ENCODE data around the gene VAMP8.

- TF ChIP-seq, protein P1, sequence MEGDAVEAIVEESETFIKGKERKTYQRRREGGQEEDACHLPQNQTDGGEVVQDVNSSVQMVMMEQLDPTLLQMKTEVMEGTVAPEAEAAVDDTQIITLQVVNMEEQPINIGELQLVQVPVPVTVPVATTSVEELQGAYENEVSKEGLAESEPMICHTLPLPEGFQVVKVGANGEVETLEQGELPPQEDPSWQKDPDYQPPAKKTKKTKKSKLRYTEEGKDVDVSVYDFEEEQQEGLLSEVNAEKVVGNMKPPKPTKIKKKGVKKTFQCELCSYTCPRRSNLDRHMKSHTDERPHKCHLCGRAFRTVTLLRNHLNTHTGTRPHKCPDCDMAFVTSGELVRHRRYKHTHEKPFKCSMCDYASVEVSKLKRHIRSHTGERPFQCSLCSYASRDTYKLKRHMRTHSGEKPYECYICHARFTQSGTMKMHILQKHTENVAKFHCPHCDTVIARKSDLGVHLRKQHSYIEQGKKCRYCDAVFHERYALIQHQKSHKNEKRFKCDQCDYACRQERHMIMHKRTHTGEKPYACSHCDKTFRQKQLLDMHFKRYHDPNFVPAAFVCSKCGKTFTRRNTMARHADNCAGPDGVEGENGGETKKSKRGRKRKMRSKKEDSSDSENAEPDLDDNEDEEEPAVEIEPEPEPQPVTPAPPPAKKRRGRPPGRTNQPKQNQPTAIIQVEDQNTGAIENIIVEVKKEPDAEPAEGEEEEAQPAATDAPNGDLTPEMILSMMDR (IDR thresholded peaks at IDR 0.05; ENCODE audit: low read length): no peak
- no peak for TF ChIP-seq EZH2phosphoT487 (IDR thresholded peaks at IDR 0.05; ENCODE audit: low read length)
Observed at GRCh38 chr2:85549095-85549494, 28.3 kb upstream of the VAMP8 start.

Data from MM.1S (cell line).